Natural killer cell (primary cell): ENCODE results near the gene FAM199X. TPM values are rescaled to one million over a fixed set of nuclear protein-coding genes. Genes with fewer than 3 reads are reported as not detected.
A peak's percentile ranks its signal among the peaks of the same experiment; 100 is the strongest.

ENCODE experiments used
- ATAC-seq, 3 donors: fragments of 150-1000 bp in 2 of 3; fragments of 200-7000 bp in 1 of 3; cut with Tn5 transposase; 1 replicate in 1 of 3; 2 replicates in 2 of 3; pipeline ENCODE4 v1.10.0; 2021; ENCODE audit warnings: mild to moderate bottlenecking in 2 of 3, moderate library complexity in 2 of 3
- DNase-seq, 2 donors: peaks; one replicate each; pipeline versions ENCODE4 v3.0.0 to v3.0.0-alpha.2; 2013 to 2021; ENCODE audit warnings: mixed read lengths in 1 of 2
- H3K27ac ChIP-seq: one replicate; pipeline ENCODE4 v1.5.1; 2013; ENCODE audit warnings: mild to moderate bottlenecking, low read length
- H3K27me3 ChIP-seq: one replicate; pipeline ENCODE4 v1.6.1; 2013; ENCODE audit warnings: low read length; ENCODE audit not compliant: control insufficient read depth, insufficient read depth
- H3K36me3 ChIP-seq: one replicate; pipeline ENCODE4 v1.6.1; 2013; ENCODE audit warnings: low read length; ENCODE audit not compliant: control insufficient read depth, insufficient read depth
- H3K4me1 ChIP-seq: one replicate; pipeline ENCODE4 v1.6.1; 2013; ENCODE audit warnings: low read length; ENCODE audit not compliant: control insufficient read depth, insufficient read depth
- H3K4me3 ChIP-seq: one replicate; pipeline ENCODE4 v1.5.1; 2013; ENCODE audit warnings: low read length
- H3K9me3 ChIP-seq: one replicate; pipeline ENCODE4 v1.6.1; 2013; ENCODE audit warnings: low read length; ENCODE audit not compliant: control insufficient read depth, insufficient read depth
- H3K27ac Mint-ChIP-seq, 2 donors: one replicate each; pipeline ENCODE4 v1.8.0; 2022; ENCODE audit warnings: mild to moderate bottlenecking in 2 of 2, mixed read lengths in 2 of 2, moderate library complexity in 1 of 2
- H3K27me3 Mint-ChIP-seq, 2 donors: one replicate each; pipeline ENCODE4 v1.8.0; 2022; ENCODE audit warnings: low read depth in 2 of 2, mixed read lengths in 2 of 2
- H3K36me3 Mint-ChIP-seq: one replicate; pipeline ENCODE4 v1.8.0; 2022; ENCODE audit warnings: mixed read lengths
- H3K4me1 Mint-ChIP-seq, 2 donors: one replicate each; pipeline ENCODE4 v1.8.0; 2022; ENCODE audit warnings: mixed read lengths in 2 of 2
- H3K4me3 Mint-ChIP-seq: one replicate; pipeline ENCODE4 v1.8.0; 2022; ENCODE audit warnings: mild to moderate bottlenecking, moderate library complexity, mixed read lengths
- H3K9me3 Mint-ChIP-seq, 2 donors: one replicate each; pipeline ENCODE4 v1.8.0; 2022; ENCODE audit warnings: mixed read lengths in 2 of 2
- WGBS: methylation state at CpG from one replicate; pipeline ENCODE4 v1.1.7; 2013; ENCODE audit warnings: missing lambda C conversion rate; ENCODE audit not compliant: insufficient coverage; 5-methylcytosine and 5-hydroxymethylcytosine counted together
- intact Hi-C: fragments of 100-400 bp; cut with micrococcal nuclease; formaldehyde crosslinking; loops from one replicate; pipeline ENCODE4 v1.14.2; 2022
- total RNA-seq, 4 donors: library from RNA; stranded (reverse); fragments of 120-200 nt in 1 of 4; gene quantifications; one replicate each; pipeline versions ENCODE4 v1.2.3 to v1.2.4, GENCODE V29; 2013 to 2022
- TF ChIP-seq, protein P1 (sequence below): fragments of 200-600 bp; IDR thresholded peaks from one replicate; pipeline ENCODE4 v1.8.0; 2022; ENCODE audit warnings: antibody characterized with exemption

The FAM199X gene
- total RNA-seq, 3 donors from 2014 or later (not counting 1 experiment from before 2014, with no cell fraction given), result 31.9 to 35.9 (median 32.6) TPM

DNA sequence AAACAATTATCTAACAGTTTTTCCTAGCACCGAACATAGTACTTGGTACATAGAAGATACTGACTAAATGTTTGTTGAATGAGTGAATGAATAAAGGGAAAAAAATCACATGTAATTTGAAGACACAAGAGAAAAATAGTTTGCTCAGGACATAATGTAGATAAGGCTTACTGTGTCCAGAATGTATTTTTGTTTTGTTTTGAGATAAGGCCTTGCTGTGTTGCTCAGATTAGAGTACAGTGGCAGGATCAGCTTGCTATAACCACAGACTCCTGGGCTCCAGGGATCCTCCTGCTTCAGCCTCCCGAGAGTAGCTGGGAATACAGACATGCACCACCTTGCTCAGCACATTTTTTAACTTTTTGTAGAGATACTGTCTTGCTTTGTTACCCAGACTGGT, 6.5 kb downstream of the FAM199X start:
- H3K4me1 Mint-ChIP-seq, result peaks cover 25 to 35% of the 10 kb centered on the region in 2 donors
- no peak overlapping the region for H3K27ac Mint-ChIP-seq
- H3K4me3 Mint-ChIP-seq, result no peak overlapping the region
- no peak overlapping the region for H3K4me3 ChIP-seq
- H3K27me3 ChIP-seq, result no peaks in the 10 kb centered on the region
- ATAC-seq (no peak), DNase-seq (no peak)
- H3K36me3 Mint-ChIP-seq, result no peaks in the 10 kb centered on the region
- intact Hi-C loops, result no loop called here
- WGBS, result 100% methylated on average over 1 of the region's 2 CpGs
- no peak overlapping the region for H3K27ac ChIP-seq
- H3K9me3 ChIP-seq, result no peaks in the 10 kb centered on the region
- no peaks in the 10 kb centered on the region for H3K9me3 Mint-ChIP-seq
- peaks cover 11% of the 10 kb centered on the region for H3K36me3 ChIP-seq
- peaks cover 0 to 13% of the 10 kb centered on the region in 2 donors for H3K27me3 Mint-ChIP-seq
- TF ChIP-seq, protein P1, sequence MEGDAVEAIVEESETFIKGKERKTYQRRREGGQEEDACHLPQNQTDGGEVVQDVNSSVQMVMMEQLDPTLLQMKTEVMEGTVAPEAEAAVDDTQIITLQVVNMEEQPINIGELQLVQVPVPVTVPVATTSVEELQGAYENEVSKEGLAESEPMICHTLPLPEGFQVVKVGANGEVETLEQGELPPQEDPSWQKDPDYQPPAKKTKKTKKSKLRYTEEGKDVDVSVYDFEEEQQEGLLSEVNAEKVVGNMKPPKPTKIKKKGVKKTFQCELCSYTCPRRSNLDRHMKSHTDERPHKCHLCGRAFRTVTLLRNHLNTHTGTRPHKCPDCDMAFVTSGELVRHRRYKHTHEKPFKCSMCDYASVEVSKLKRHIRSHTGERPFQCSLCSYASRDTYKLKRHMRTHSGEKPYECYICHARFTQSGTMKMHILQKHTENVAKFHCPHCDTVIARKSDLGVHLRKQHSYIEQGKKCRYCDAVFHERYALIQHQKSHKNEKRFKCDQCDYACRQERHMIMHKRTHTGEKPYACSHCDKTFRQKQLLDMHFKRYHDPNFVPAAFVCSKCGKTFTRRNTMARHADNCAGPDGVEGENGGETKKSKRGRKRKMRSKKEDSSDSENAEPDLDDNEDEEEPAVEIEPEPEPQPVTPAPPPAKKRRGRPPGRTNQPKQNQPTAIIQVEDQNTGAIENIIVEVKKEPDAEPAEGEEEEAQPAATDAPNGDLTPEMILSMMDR, result no peak
- H3K4me1 ChIP-seq, result no peaks in the 10 kb centered on the region

DNA sequence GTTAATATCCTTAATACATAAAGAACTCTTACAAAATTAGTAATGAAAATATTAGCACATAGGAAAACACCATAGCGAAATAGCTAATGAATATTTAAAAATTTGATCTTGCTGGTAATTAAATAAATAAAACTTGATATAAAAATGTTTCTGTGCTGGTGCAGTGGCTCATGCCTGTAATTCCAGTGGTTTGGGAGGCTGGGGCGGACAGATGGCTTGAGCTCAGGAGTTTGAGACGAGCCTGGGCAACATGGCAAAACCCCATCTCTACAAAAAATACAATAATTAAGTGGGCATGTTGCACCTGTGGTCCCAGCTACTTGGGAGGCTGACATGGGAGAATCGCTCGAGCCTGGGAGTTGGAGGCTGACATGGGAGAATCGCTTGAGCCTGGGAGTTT, 7.6 kb downstream of the FAM199X start:
- H3K4me1 ChIP-seq, result no peaks in the 10 kb centered on the region

DNA sequence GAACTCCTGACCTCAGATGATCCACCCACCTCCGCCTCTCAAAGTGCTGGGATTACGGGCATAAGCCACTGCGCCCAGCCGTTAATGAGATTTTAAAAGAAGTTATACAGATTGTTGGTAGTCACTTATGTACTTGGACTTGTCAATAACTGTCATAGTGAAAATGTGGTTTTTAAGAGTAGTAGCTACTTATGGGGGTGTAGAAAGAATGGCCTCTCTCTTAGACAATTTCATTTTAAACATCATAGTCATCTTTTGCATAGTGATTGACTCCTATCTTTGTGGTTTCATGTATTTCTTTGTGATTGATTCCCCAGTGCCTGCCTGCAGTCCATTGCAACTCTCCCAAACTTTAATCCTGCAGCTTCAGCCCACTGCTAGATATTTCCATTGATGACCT, 17.4 kb downstream of the FAM199X start:
- intact Hi-C loops, result no loop called here
- Mint-ChIP-seq H3K4me3 (peak overlapping the region; percentile 48), H3K4me1 (peaks cover 9 to 21% of the 10 kb centered on the region in 2 donors), H3K9me3 (no peaks in the 10 kb centered on the region), H3K36me3 (no peaks in the 10 kb centered on the region), H3K27ac (peak overlapping the region in 1 of 2 donors; percentile 66), H3K27me3 (no peaks in the 10 kb centered on the region)
- no peak for ATAC-seq
- no peaks in the 10 kb centered on the region for H3K9me3 ChIP-seq
- H3K4me3 ChIP-seq, result no peak overlapping the region
- DNase-seq, result no peak
- WGBS, result 88% methylated on average over 3 of the region's 4 CpGs
- H3K27ac ChIP-seq, result no peak overlapping the region
- H3K4me1 ChIP-seq, result peaks cover 5% of the 10 kb centered on the region
- TF ChIP-seq, protein P1, result no peak
- H3K36me3 ChIP-seq, result peaks cover 16% of the 10 kb centered on the region
- H3K27me3 ChIP-seq, result no peaks in the 10 kb centered on the region

More for the DNA sequence above, 7.6 kb downstream of the FAM199X start:
- Histone ChIP-seq H3K27me3 (no peaks in the 10 kb centered on the region), H3K4me3 (no peak overlapping the region), H3K36me3 (peaks cover 12% of the 10 kb centered on the region), H3K9me3 (no peaks in the 10 kb centered on the region), H3K27ac (no peak overlapping the region)
- Mint-ChIP-seq H3K4me1 (peaks cover 15 to 25% of the 10 kb centered on the region in 2 donors), H3K36me3 (no peaks in the 10 kb centered on the region), H3K9me3 (no peaks in the 10 kb centered on the region), H3K27ac (no peak overlapping the region), H3K27me3 (peaks cover 0 to 2% of the 10 kb centered on the region in 2 donors), H3K4me3 (no peak overlapping the region)
- WGBS, result 97% methylated on average over 3 of the region's 6 CpGs
- TF ChIP-seq, protein P1, result no peak
- intact Hi-C loops, result no loop called here
- DNase-seq, result no peak
- no peak for ATAC-seq

DNA sequence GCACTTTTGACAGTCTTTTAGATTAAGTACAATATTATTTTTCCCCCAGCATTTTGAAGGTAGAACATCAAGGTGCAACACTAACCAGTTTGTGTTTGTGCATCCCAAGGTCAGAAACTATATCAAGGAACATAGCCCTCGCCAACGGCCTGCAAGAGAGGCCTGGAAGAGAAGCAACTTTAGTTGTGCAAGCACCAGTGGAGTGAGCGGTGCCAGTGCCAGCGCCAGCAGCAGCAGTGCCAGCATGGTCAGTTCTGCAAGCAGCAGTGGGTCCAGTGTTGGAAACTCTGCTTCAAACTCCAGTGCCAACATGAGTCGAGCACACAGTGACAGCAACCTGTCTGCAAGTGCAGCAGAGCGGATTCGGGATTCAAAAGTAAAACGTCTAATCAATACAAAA, 21.7 kb downstream of the FAM199X start:
- Mint-ChIP-seq H3K27me3 (no peaks in the 10 kb centered on the region), H3K27ac (no peak overlapping the region), H3K9me3 (no peaks in the 10 kb centered on the region), H3K4me3 (no peak overlapping the region), H3K4me1 (peaks cover 9 to 10% of the 10 kb centered on the region in 2 donors), H3K36me3 (no peaks in the 10 kb centered on the region)
- DNase-seq, result no peak
- TF ChIP-seq, protein P1, result no peak
- Histone ChIP-seq H3K9me3 (no peaks in the 10 kb centered on the region), H3K4me3 (no peak overlapping the region), H3K27me3 (no peaks in the 10 kb centered on the region), H3K36me3 (peaks cover 37% of the 10 kb centered on the region), H3K27ac (no peak overlapping the region), H3K4me1 (peaks cover 5% of the 10 kb centered on the region)
- 96% methylated on average over 5 of the region's 8 CpGs for WGBS
- intact Hi-C loops, result no loop called here
- ATAC-seq, result no peak
